HCT116 (cell line): ENCODE measurements around the gene PTGER3. TPM values are rescaled to one million over a fixed set of nuclear protein-coding genes. Genes with fewer than 3 reads are reported as not detected.
A peak's percentile ranks its signal among the peaks of the same experiment; 100 is the strongest.

Source experiments
- ATAC-seq: fragments of 200-7000 bp; cut with Tn5 transposase; 2 replicates; pipeline ENCODE4 v1.9.1; 2020; ENCODE audit warnings: mild to moderate bottlenecking, moderate library complexity
- BruUV-seq: library from RNA; stranded (reverse); fragments of 400-500 nt; replicated peaks from 2 replicates; lab custom pipeline; 2021; lab: Mats Ljungman, UMichigan
- CTCF ChIA-PET: fragments of 300-600 bp; sonication (Branson Sonifier 250); formaldehyde crosslinking; loops from one replicate; lab custom pipeline; 2021; ENCODE audit warnings: antibody characterized with exemption; lab: Charles Lee
- POLR2A ChIA-PET: fragments of 300-600, 350-600 bp; sonication (Branson Sonifier 250); formaldehyde crosslinking; loops from one replicate; lab custom pipeline; 2021; ENCODE audit warnings: antibody characterized with exemption; lab: Charles Lee
- RAD21 ChIA-PET, 2 experiments: fragments of 300-600 bp; sonication (Branson Sonifier 250); formaldehyde crosslinking; loops; one replicate each; lab custom pipeline; 2023; ENCODE audit warnings: low total read pairs in 2 of 2; ENCODE audit not compliant: uncharacterized antibody in 2 of 2, unreplicated experiment in 2 of 2, low non-redundant PET in 1 of 2; lab: Charles Lee
- DNase-seq: peaks from one replicate; pipeline ENCODE4 v3.0.0-alpha.2; 2010; ENCODE audit warnings: low read depth, low spot score
- H2AFZ ChIP-seq: fragments of 200-600 bp; shearing (Covaris generic), sonication (generic); 2 replicates; pipeline ENCODE4 v1.6.1; 2017; ENCODE audit warnings: low read depth, mixed run types, mixed read lengths, antibody characterized with exemption, low read length; ENCODE audit not compliant: poor library complexity, severe bottlenecking
- H3K27ac ChIP-seq: 2 replicates; pipeline ENCODE4 v1.5.1; 2012; ENCODE audit warnings: low read depth, low read length
- H3K27me3 ChIP-seq: fragments of 200-600 bp; sonication (generic); 2 replicates; pipeline ENCODE4 v1.6.1; 2016; ENCODE audit warnings: mixed run types, low read length, mixed read lengths; ENCODE audit not compliant: insufficient read depth
- H3K36me3 ChIP-seq, 2 experiments: fragments of 200-500 bp in 1 of 2; fragments of 200-600 bp in 1 of 2; sonication (Bioruptor generic) in 1 of 2; sonication (generic) in 1 of 2; 2 replicates each; pipeline versions ENCODE4 v1.5.1 to v1.6.1; 2014 to 2016; ENCODE audit warnings: low read length in 2 of 2, inconsistent platforms in 1 of 2, mixed read lengths in 1 of 2, mixed run types in 1 of 2; ENCODE audit not compliant: insufficient read depth in 2 of 2, control insufficient read depth in 1 of 2
- H3K4me1 ChIP-seq, 2 experiments: fragments of 200-600 bp in 1 of 2; sonication (generic) in 1 of 2; 2 replicates each; pipeline versions ENCODE4 v1.5.1 to v1.6.1; 2012 to 2017; ENCODE audit warnings: low read length in 2 of 2, inconsistent platforms in 1 of 2, mild to moderate bottlenecking in 1 of 2, mixed read lengths in 1 of 2, mixed run types in 1 of 2, moderate library complexity in 1 of 2; ENCODE audit not compliant: insufficient read depth in 2 of 2, control insufficient read depth in 1 of 2
- H3K4me2 ChIP-seq: fragments of 200-600 bp; sonication (generic); 2 replicates; pipeline ENCODE4 v1.6.1; 2017; ENCODE audit warnings: mixed run types, low read length, mixed read lengths
- H3K4me3 ChIP-seq, 2 experiments: fragments of 200-600 bp in 1 of 2; sonication (generic) in 1 of 2; replicated peaks in 1 of 2; 2 replicates each; pipeline ENCODE4 v1.5.1; 2011 to 2016; ENCODE audit warnings: low read length in 2 of 2, control low read depth in 1 of 2, low read depth in 1 of 2, mild to moderate bottlenecking in 1 of 2, mixed read lengths in 1 of 2, mixed run types in 1 of 2
- H3K79me2 ChIP-seq: fragments of 200-600 bp; sonication (generic); 2 replicates; pipeline ENCODE4 v1.6.1; 2017; ENCODE audit warnings: mild to moderate bottlenecking, mixed run types, low read length, moderate library complexity, mixed read lengths; ENCODE audit not compliant: insufficient read depth
- H3K9ac ChIP-seq: fragments of 200-600 bp; sonication (generic); 2 replicates; pipeline ENCODE4 v1.6.1; 2016; ENCODE audit warnings: low read length, mixed read lengths
- H3K9me2 ChIP-seq: fragments of 200-600 bp; sonication (generic), shearing (Covaris generic); 2 replicates; pipeline ENCODE4 v1.6.1; 2017; ENCODE audit warnings: mixed run types, mild to moderate bottlenecking, moderate library complexity; ENCODE audit not compliant: insufficient read depth
- H3K9me3 ChIP-seq, 2 experiments: fragments of 200-500 bp in 1 of 2; fragments of 200-600 bp in 1 of 2; sonication (Bioruptor generic) in 1 of 2; sonication (generic) in 1 of 2; 2 replicates each; pipeline ENCODE4 v1.6.1; 2014 to 2017; ENCODE audit warnings: low read length in 2 of 2, mixed read lengths in 2 of 2, inconsistent platforms in 1 of 2, low read depth in 1 of 2, mild to moderate bottlenecking in 1 of 2, mixed run types in 1 of 2, moderate library complexity in 1 of 2; ENCODE audit not compliant: control insufficient read depth in 1 of 2, insufficient read depth in 1 of 2
- H4K20me1 ChIP-seq: fragments of 200-600 bp; sonication (generic), shearing (Covaris generic); 2 replicates; pipeline ENCODE4 v1.6.1; 2017; ENCODE audit warnings: mixed run types, mild to moderate bottlenecking, moderate library complexity; ENCODE audit not compliant: insufficient read depth
- CEBPB ChIP-seq: IDR thresholded peaks from 2 replicates; pipeline ENCODE4 v1.6.1; 2012; ENCODE audit warnings: low read depth
- CTCF ChIP-seq, 3 experiments: fragments of 200-600 bp in 1 of 3; sonication (generic) in 1 of 3; IDR thresholded peaks in 2 of 3; conservative IDR thresholded peaks in 1 of 3; 2 replicates each; pipeline ENCODE4 v1.5.1; 2012 to 2017; ENCODE audit warnings: low read depth in 2 of 3, low read length in 2 of 3, antibody characterized with exemption in 1 of 3, borderline replicate concordance in 1 of 3, control low read depth in 1 of 3, mild to moderate bottlenecking in 1 of 3, mixed read lengths in 1 of 3, mixed run types in 1 of 3, moderate library complexity in 1 of 3; ENCODE audit not compliant: insufficient read depth in 1 of 3
- ELF1 ChIP-seq: IDR thresholded peaks from 2 replicates; pipeline ENCODE4 v1.6.1; 2012; ENCODE audit warnings: low read depth, borderline replicate concordance
- FOSL1 ChIP-seq: IDR thresholded peaks from 2 replicates; pipeline ENCODE4 v1.6.1; 2012; ENCODE audit warnings: low read depth
- JUND ChIP-seq: IDR thresholded peaks from 2 replicates; pipeline ENCODE4 v1.6.1; 2012
- TCF7L2 ChIP-seq: IDR thresholded peaks from 2 replicates; pipeline ENCODE4 v1.7.0; 2011; ENCODE audit warnings: borderline replicate concordance, inconsistent platforms; ENCODE audit not compliant: insufficient read depth, insufficient read length; ENCODE audit errors: extremely low read depth
- ZBTB33 ChIP-seq: IDR thresholded peaks from 2 replicates; pipeline ENCODE4 v1.6.1; 2011; ENCODE audit warnings: mild to moderate bottlenecking, low read length, moderate library complexity; ENCODE audit not compliant: insufficient replicate concordance; ENCODE audit errors: extremely low read depth
- intact Hi-C: fragments of 100-400 bp; cut with micrococcal nuclease; formaldehyde crosslinking; loops from 2 replicates; pipeline ENCODE4 v1.10.0; 2022
- total RNA-seq: library from RNA; stranded (reverse); gene quantifications from one replicate; pipeline ENCODE4 v1.2.1, GENCODE V29; 2021; ENCODE audit not compliant: unreplicated experiment
- TF ChIP-seq, protein P1 (sequence below): IDR thresholded peaks from 2 replicates; pipeline ENCODE4 v1.6.1; 2012

Gene PTGER3
- total RNA-seq, 1 experiment from 2014 or later: 0.05 TPM

- Histone ChIP-seq H3K9ac (no peak overlapping the region), H3K4me2 (no peak overlapping the region)
- peak; percentile 62; the same call in 1 of the 2 replicates for ATAC-seq
Measured at GRCh38 chr1:71087060-71087459, 39.4 kb upstream of the PTGER3 start.

More at GRCh38 chr1:71087060-71087459, 39.4 kb upstream of the PTGER3 start:
- POLR2A ChIA-PET: no interaction called here
- no peak overlapping the region for H3K4me3 ChIP-seq
- H3K9me2 ChIP-seq: no peaks in the 10 kb centered on the region
- no peaks in the 10 kb centered on the region for H3K36me3 ChIP-seq
- RAD21 ChIA-PET: no interaction called here
- intact Hi-C loops: no loop called here
- no peaks in the 10 kb centered on the region for H4K20me1 ChIP-seq
- BruUV-seq: no TSS peak
- no peak for DNase-seq
- CTCF ChIA-PET: no interaction called here
- 0 out of 4 replicates have a peak, but pooled peaks cover under 1% of the 10 kb centered on the region in 2 experiments for H3K4me1 ChIP-seq
- H3K79me2 ChIP-seq: no peaks in the 10 kb centered on the region
- no peak for TF ChIP-seq ELF1
- TF ChIP-seq JUND: no peak
- TF ChIP-seq FOSL1: no peak
- TF ChIP-seq ZBTB33: no peak
- TF ChIP-seq, protein P1, sequence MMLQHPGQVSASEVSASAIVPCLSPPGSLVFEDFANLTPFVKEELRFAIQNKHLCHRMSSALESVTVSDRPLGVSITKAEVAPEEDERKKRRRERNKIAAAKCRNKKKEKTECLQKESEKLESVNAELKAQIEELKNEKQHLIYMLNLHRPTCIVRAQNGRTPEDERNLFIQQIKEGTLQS: no peak
- peak in 1 of 3 experiments; percentile 23; a peak in 1 of 6 replicates for TF ChIP-seq CTCF (IDR thresholded peaks at IDR 0.05 in 2 of 3, conservative IDR thresholded peaks at IDR 0.05 in 1 of 3; ENCODE audit: borderline replicate concordance in 1 of 3, insufficient read depth in 1 of 3, low read depth in 2 of 3, low read length in 2 of 3)
- TF ChIP-seq TCF7L2: no peak
- no peak for TF ChIP-seq CEBPB
- no peak overlapping the region for H2AFZ ChIP-seq
- no peaks in the 10 kb centered on the region for H3K27me3 ChIP-seq
- no peaks in the 10 kb centered on the region for H3K9me3 ChIP-seq
- no peak overlapping the region for H3K27ac ChIP-seq
